ENCODE measurements around the gene C11orf97. TPM values are rescaled to one million over a fixed set of nuclear protein-coding genes. Genes with fewer than 3 reads are reported as not detected.

Gene C11orf97
- total RNA-seq, 2 donors from 2014 or later, result not detected

DNA sequence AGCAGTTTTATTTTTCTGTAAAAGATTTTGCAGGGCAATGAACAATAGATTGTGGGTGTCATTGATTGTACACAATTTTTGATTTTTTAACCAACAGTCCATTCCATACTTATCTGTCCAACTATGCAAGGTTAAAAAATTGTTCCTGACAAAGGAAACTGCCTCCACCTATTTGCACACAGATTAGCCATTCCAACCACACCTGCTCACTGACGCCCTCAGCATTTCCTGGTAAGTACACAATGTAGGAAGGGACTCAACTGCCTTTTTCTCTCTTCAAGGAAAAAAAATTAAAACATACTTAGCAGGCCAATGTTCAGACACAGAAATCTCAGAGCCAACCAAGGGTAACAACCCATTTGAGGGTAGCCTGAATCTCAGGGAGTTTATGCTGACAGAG lies 27.2 kb downstream of the C11orf97 start:
- WGBS, 2 experiments (ENCODE audit: insufficient coverage in 1 of 2, insufficient read length in 1 of 2), result 21% methylated on average over 1 of the region's 1 CpG; no CpG with 5 or more reads in 1 of the 2 experiments
- H3K27me3 ChIP-seq (ENCODE audit: control insufficient read depth, insufficient read depth, low read length, poor library complexity, severe bottlenecking), result peaks cover 30% of the 10 kb centered on the region
- Mint-ChIP-seq H3K27me3 (ENCODE audit: insufficient read depth) (peaks cover 23% of the 10 kb centered on the region), H3K36me3 (ENCODE audit: low read depth) (no peaks in the 10 kb centered on the region), H3K9me3 (no peaks in the 10 kb centered on the region), H3K4me1 (no peaks in the 10 kb centered on the region), H3K27ac (no peak overlapping the region), H3K4me3 (no peak overlapping the region)
- no peaks in the 10 kb centered on the region for H3K4me1 ChIP-seq (ENCODE audit: control insufficient read depth, insufficient read depth, low read length)
- TF ChIP-seq, protein P1, sequence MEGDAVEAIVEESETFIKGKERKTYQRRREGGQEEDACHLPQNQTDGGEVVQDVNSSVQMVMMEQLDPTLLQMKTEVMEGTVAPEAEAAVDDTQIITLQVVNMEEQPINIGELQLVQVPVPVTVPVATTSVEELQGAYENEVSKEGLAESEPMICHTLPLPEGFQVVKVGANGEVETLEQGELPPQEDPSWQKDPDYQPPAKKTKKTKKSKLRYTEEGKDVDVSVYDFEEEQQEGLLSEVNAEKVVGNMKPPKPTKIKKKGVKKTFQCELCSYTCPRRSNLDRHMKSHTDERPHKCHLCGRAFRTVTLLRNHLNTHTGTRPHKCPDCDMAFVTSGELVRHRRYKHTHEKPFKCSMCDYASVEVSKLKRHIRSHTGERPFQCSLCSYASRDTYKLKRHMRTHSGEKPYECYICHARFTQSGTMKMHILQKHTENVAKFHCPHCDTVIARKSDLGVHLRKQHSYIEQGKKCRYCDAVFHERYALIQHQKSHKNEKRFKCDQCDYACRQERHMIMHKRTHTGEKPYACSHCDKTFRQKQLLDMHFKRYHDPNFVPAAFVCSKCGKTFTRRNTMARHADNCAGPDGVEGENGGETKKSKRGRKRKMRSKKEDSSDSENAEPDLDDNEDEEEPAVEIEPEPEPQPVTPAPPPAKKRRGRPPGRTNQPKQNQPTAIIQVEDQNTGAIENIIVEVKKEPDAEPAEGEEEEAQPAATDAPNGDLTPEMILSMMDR (conservative IDR thresholded peaks at IDR 0.05), result no peak
- no peak overlapping the region for H3K27ac ChIP-seq (ENCODE audit: low read depth, low read length)
- H3K36me3 ChIP-seq (ENCODE audit: control insufficient read depth, insufficient read depth, low read length), result no peaks in the 10 kb centered on the region
- no peak for DNase-seq
- no peak overlapping the region for H3K4me3 ChIP-seq (ENCODE audit: low read length)
- H3K9ac ChIP-seq (ENCODE audit: extremely low read depth, low read length, poor library complexity, severe bottlenecking), result no peak overlapping the region
- H3K9me3 ChIP-seq (ENCODE audit: control insufficient read depth, low read length), result no peaks in the 10 kb centered on the region

DNA sequence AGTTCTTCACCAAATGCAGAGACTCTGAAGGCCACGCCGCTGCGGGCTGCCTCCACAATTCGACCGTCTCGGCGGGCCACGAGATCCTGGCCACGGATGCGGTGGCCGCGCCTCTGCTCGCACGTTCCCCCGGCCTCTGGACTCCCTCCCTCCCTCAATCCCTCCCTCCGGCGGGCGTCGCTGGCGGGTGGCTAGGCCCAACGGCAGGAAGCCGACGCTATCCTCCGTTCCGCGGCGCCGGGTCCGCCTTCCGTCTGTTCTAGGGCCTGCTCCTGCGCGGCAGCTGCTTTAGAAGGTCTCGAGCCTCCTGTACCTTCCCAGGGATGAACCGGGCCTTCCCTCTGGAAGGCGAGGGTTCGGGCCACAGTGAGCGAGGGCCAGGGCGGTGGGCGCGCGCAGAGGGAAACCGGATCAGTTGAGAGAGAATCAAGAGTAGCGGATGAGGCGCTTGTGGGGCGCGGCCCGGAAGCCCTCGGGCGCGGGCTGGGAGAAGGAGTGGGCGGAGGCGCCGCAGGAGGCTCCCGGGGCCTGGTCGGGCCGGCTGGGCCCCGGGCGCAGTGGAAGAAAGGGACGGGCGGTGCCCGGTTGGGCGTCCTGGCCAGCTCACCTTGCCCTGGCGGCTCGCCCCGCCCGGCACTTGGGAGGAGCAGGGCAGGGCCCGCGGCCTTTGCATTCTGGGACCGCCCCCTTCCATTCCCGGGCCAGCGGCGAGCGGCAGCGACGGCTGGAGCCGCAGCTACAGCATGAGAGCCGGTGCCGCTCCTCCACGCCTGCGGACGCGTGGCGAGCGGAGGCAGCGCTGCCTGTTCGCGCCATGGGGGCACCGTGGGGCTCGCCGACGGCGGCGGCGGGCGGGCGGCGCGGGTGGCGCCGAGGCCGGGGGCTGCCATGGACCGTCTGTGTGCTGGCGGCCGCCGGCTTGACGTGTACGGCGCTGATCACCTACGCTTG lies 31.7 kb downstream of the C11orf97 start, which contains the start of gene FUT4:
Gene FUT4, plus strand, starts transcription at position 227 of the 951 bp plus-strand sequence. Its CDS starts 213 bp downstream, at position 440.
- no peaks in the 10 kb centered on the region for H3K36me3 Mint-ChIP-seq (ENCODE audit: low read depth)
- H3K27ac ChIP-seq (ENCODE audit: low read depth, low read length), result peak within 1 kb of the TSS; percentile 76
- peaks cover 56% of the 10 kb centered on the region for H3K27me3 ChIP-seq (ENCODE audit: control insufficient read depth, insufficient read depth, low read length, poor library complexity, severe bottlenecking)
- WGBS, 2 experiments (ENCODE audit: insufficient coverage in 1 of 2, insufficient read length in 1 of 2), result 3% methylated on average over 45 to 109 of the region's 109 CpGs
- DNase-seq, result peak; percentile 96
- no peaks in the 10 kb centered on the region for H3K36me3 ChIP-seq (ENCODE audit: control insufficient read depth, insufficient read depth, low read length)
- H3K4me1 Mint-ChIP-seq, result peaks cover 12% of the 10 kb centered on the region
- peak within 1 kb of the TSS; percentile 77 for H3K4me3 ChIP-seq (ENCODE audit: low read length)
- peaks cover 50% of the 10 kb centered on the region for H3K27me3 Mint-ChIP-seq (ENCODE audit: insufficient read depth)
- TF ChIP-seq, protein P1 (conservative IDR thresholded peaks at IDR 0.05), result no peak
- peak within 1 kb of the TSS; percentile 70 for H3K4me3 Mint-ChIP-seq
- H3K9ac ChIP-seq (ENCODE audit: extremely low read depth, low read length, poor library complexity, severe bottlenecking), result peak within 1 kb of the TSS; percentile 60
- H3K9me3 Mint-ChIP-seq, result no peaks in the 10 kb centered on the region
- H3K9me3 ChIP-seq (ENCODE audit: control insufficient read depth, low read length), result no peaks in the 10 kb centered on the region
- peak within 1 kb of the TSS; percentile 89 for H3K27ac Mint-ChIP-seq
- H3K4me1 ChIP-seq (ENCODE audit: control insufficient read depth, insufficient read depth, low read length), result no peaks in the 10 kb centered on the region

DNA sequence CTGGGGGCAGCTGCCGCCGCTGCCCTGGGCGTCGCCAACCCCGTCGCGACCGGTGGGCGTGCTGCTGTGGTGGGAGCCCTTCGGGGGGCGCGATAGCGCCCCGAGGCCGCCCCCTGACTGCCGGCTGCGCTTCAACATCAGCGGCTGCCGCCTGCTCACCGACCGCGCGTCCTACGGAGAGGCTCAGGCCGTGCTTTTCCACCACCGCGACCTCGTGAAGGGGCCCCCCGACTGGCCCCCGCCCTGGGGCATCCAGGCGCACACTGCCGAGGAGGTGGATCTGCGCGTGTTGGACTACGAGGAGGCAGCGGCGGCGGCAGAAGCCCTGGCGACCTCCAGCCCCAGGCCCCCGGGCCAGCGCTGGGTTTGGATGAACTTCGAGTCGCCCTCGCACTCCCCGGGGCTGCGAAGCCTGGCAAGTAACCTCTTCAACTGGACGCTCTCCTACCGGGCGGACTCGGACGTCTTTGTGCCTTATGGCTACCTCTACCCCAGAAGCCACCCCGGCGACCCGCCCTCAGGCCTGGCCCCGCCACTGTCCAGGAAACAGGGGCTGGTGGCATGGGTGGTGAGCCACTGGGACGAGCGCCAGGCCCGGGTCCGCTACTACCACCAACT lies 32.5 kb downstream of the C11orf97 start:
- H3K36me3 ChIP-seq (ENCODE audit: control insufficient read depth, insufficient read depth, low read length), result no peaks in the 10 kb centered on the region
- H3K9ac ChIP-seq (ENCODE audit: extremely low read depth, low read length, poor library complexity, severe bottlenecking), result peak overlapping the region; percentile 15
- peaks cover 50% of the 10 kb centered on the region for H3K27me3 Mint-ChIP-seq (ENCODE audit: insufficient read depth)
- H3K27me3 ChIP-seq (ENCODE audit: control insufficient read depth, insufficient read depth, low read length, poor library complexity, severe bottlenecking), result peaks cover 56% of the 10 kb centered on the region
- no peak overlapping the region for H3K27ac ChIP-seq (ENCODE audit: low read depth, low read length)
- H3K36me3 Mint-ChIP-seq (ENCODE audit: low read depth), result no peaks in the 10 kb centered on the region
- peaks cover 12% of the 10 kb centered on the region for H3K4me1 Mint-ChIP-seq
- peak; percentile 79 for DNase-seq
- peak overlapping the region; percentile 77 for H3K4me3 ChIP-seq (ENCODE audit: low read length)
- TF ChIP-seq, protein P1 (conservative IDR thresholded peaks at IDR 0.05), result peak; percentile 14
- H3K9me3 ChIP-seq (ENCODE audit: control insufficient read depth, low read length), result no peaks in the 10 kb centered on the region
- no peaks in the 10 kb centered on the region for H3K9me3 Mint-ChIP-seq
- H3K4me1 ChIP-seq (ENCODE audit: control insufficient read depth, insufficient read depth, low read length), result no peaks in the 10 kb centered on the region
- peak overlapping the region; percentile 70 for H3K4me3 Mint-ChIP-seq
- H3K27ac Mint-ChIP-seq, result no peak overlapping the region
- 12 to 60% methylated on average over 2 to 59 of the region's 59 CpGs for WGBS, 2 experiments (ENCODE audit: insufficient coverage in 1 of 2, insufficient read length in 1 of 2)

All from endodermal cell (in vitro differentiated cells).